Mucosa of stomach (tissue), 1 donor: ENCODE data around the gene PSMD10.

Experiments used
- H3K27me3 ChIP-seq: one replicate; pipeline ENCODE4 v1.7.0; 2013; ENCODE audit warnings: mild to moderate bottlenecking, low read length; ENCODE audit not compliant: control insufficient read depth, insufficient read depth
- H3K36me3 ChIP-seq: one replicate; pipeline ENCODE4 v1.7.0; 2013; ENCODE audit warnings: low read length; ENCODE audit not compliant: control insufficient read depth, insufficient read depth
- H3K4me1 ChIP-seq: one replicate; pipeline ENCODE4 v1.7.0; 2013; ENCODE audit warnings: mild to moderate bottlenecking, low read length; ENCODE audit not compliant: control insufficient read depth, insufficient read depth
- H3K4me3 ChIP-seq: one replicate; pipeline ENCODE4 v1.7.0; 2013; ENCODE audit warnings: low read length
- H3K9ac ChIP-seq: one replicate; pipeline ENCODE4 v1.7.0; 2013; ENCODE audit warnings: mild to moderate bottlenecking, low read length, moderate library complexity
- H3K9me3 ChIP-seq: one replicate; pipeline ENCODE4 v1.7.0; 2013; ENCODE audit warnings: mild to moderate bottlenecking, low read length, moderate library complexity; ENCODE audit not compliant: control insufficient read depth
- donor health status: Pancreatic carcinoma.

PSMD10 gene

GRCh38 chrX:108068121-108068520, 23.2 kb downstream of the PSMD10 start:
- Histone ChIP-seq H3K4me3 (no peak overlapping the region), H3K9ac (no peak overlapping the region), H3K4me1 (peaks cover 4% of the 10 kb centered on the region), H3K36me3 (no peaks in the 10 kb centered on the region), H3K27me3 (no peaks in the 10 kb centered on the region), H3K9me3 (no peaks in the 10 kb centered on the region)

- no peaks in the 10 kb centered on the region for H3K9me3 ChIP-seq
- H3K4me1 ChIP-seq: peaks cover 13% of the 10 kb centered on the region
- no peak overlapping the region for H3K9ac ChIP-seq
- no peaks in the 10 kb centered on the region for H3K27me3 ChIP-seq
- H3K4me3 ChIP-seq: no peak overlapping the region
- H3K36me3 ChIP-seq: no peaks in the 10 kb centered on the region
Observed at GRCh38 chrX:108064613-108065012, 26.7 kb downstream of the PSMD10 start.

GRCh38 chrX:108064001-108064400, 27.3 kb downstream of the PSMD10 start:
- no peak overlapping the region for H3K4me3 ChIP-seq
- no peaks in the 10 kb centered on the region for H3K27me3 ChIP-seq
- no peaks in the 10 kb centered on the region for H3K36me3 ChIP-seq
- peaks cover 13% of the 10 kb centered on the region for H3K4me1 ChIP-seq
- H3K9me3 ChIP-seq: no peaks in the 10 kb centered on the region
- no peak overlapping the region for H3K9ac ChIP-seq

- Histone ChIP-seq H3K9me3 (no peaks in the 10 kb centered on the region), H3K36me3 (peaks cover 6% of the 10 kb centered on the region), H3K4me3 (no peak overlapping the region), H3K4me1 (peaks cover 14% of the 10 kb centered on the region), H3K27me3 (no peaks in the 10 kb centered on the region), H3K9ac (no peak overlapping the region)
Observed at GRCh38 chrX:108059801-108060200, 31.5 kb downstream of the PSMD10 start.

GRCh38 chrX:108055546-108055945, 35.8 kb downstream of the PSMD10 start:
- Histone ChIP-seq H3K4me1 (peaks cover 5% of the 10 kb centered on the region), H3K9me3 (no peaks in the 10 kb centered on the region), H3K9ac (no peak overlapping the region), H3K36me3 (peaks cover 6% of the 10 kb centered on the region), H3K4me3 (no peak overlapping the region), H3K27me3 (no peaks in the 10 kb centered on the region)

GRCh38 chrX:108053218-108053617, 38.1 kb downstream of the PSMD10 start:
- H3K9ac ChIP-seq: no peak overlapping the region
- no peaks in the 10 kb centered on the region for H3K9me3 ChIP-seq
- no peak overlapping the region for H3K4me3 ChIP-seq
- H3K27me3 ChIP-seq: no peaks in the 10 kb centered on the region
- no peaks in the 10 kb centered on the region for H3K36me3 ChIP-seq
- H3K4me1 ChIP-seq: peaks cover 2% of the 10 kb centered on the region

- H3K4me3 ChIP-seq: no peak overlapping the region
- H3K27me3 ChIP-seq: no peaks in the 10 kb centered on the region
- H3K9me3 ChIP-seq: no peaks in the 10 kb centered on the region
- peak overlapping the region; percentile 15 for H3K9ac ChIP-seq
- no peaks in the 10 kb centered on the region for H3K4me1 ChIP-seq
- no peaks in the 10 kb centered on the region for H3K36me3 ChIP-seq
Observed at GRCh38 chrX:108049649-108050048, 41.7 kb downstream of the PSMD10 start.

GRCh38 chrX:108044554-108045256, 46.6 kb downstream of the PSMD10 start, which contains the start of gene VSIG1:
Gene VSIG1, plus strand, starts transcription at chrX:108045065. Its CDS starts 66 bp downstream, at chrX:108045131.
- H3K4me1 ChIP-seq: peaks cover 6% of the 10 kb centered on the region
- no peaks in the 10 kb centered on the region for H3K27me3 ChIP-seq
- H3K36me3 ChIP-seq: no peaks in the 10 kb centered on the region
- H3K9ac ChIP-seq: peak within 1 kb of the TSS; percentile 83
- peak within 1 kb of the TSS; percentile 56 for H3K4me3 ChIP-seq
- H3K9me3 ChIP-seq: no peaks in the 10 kb centered on the region

- H3K9me3 ChIP-seq: no peaks in the 10 kb centered on the region
- no peaks in the 10 kb centered on the region for H3K36me3 ChIP-seq
- H3K27me3 ChIP-seq: no peaks in the 10 kb centered on the region
- H3K9ac ChIP-seq: peak overlapping the region; percentile 34
- peaks cover 41% of the 10 kb centered on the region for H3K4me1 ChIP-seq
- no peak overlapping the region for H3K4me3 ChIP-seq
Observed at GRCh38 chrX:108036298-108036973, 54.9 kb downstream of the PSMD10 start.

GRCh38 chrX:108034725-108035124, 56.6 kb downstream of the PSMD10 start:
- no peaks in the 10 kb centered on the region for H3K36me3 ChIP-seq
- H3K9ac ChIP-seq: no peak overlapping the region
- H3K27me3 ChIP-seq: no peaks in the 10 kb centered on the region
- no peak overlapping the region for H3K4me3 ChIP-seq
- no peaks in the 10 kb centered on the region for H3K9me3 ChIP-seq
- H3K4me1 ChIP-seq: peaks cover 53% of the 10 kb centered on the region
